GM18508 (cell line): Measurements from ENCODE around the gene TCP10L.

Experiments
- ATAC-seq: cut with Tn5 transposase; IDR thresholded peaks from one replicate; pipeline ENCODE4 v1.9.1; 2021; ENCODE audit warnings: moderate number of reproducible peaks; ENCODE audit not compliant: insufficient read depth, unreplicated experiment

Gene TCP10L

DNA sequence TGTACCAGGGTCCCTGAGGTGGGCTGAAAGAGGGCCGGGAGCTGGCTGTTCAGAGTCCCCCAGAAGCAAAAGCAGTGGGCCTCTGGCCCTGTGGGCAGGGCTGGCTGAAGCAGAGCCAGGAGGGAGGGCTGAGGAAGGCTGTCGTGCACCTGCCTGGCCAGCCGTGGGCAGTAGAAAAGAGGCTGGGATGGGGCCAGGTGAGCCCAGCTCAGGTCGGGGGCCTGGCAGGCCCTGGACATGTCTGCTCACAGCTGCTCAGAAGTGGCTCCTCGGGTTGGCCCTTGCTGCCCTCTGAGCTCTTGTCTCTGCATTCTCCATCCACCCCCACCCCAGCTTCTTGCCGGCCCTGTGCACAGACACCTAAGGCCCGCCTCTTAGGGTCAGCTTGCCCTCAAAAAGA, 60.0 kb downstream of the TCP10L start:
- ATAC-seq, result no peak

GRCh38 chr21:32523988-32524719, 61.2 kb downstream of the TCP10L start:
- no peak for ATAC-seq
